Measurements from ENCODE around the gene DTL. TPM values are rescaled to one million over a fixed set of nuclear protein-coding genes. Genes with fewer than 3 reads are reported as not detected.
A peak's percentile ranks its signal among the peaks of the same experiment; 100 is the strongest.

The DTL gene
- total RNA-seq, 1 experiment from 2014 or later, result 26.7 TPM

DNA sequence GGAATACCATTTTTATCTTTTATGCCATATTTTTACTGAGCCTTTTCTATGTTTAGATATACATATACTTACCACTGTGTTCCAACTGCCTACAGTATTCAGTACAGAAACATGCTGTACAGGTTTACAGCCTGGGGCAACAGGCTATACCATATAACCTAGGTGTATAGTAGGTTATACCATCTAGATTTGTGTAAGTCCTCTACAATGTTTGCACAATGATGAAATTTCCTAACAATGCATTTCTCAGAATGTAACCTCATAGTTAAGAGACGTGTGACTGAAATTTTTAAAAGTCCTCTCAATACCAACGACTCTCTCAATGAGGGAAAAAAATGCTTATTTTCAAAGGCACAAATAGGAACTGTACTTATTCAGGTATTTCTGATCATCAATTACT is 21.9 kb upstream of the DTL start:
- no TSS peak for BruUV-seq (replicated peaks)
- no peaks in the 10 kb centered on the region for H3K9me3 ChIP-seq (ENCODE audit: control insufficient read depth, insufficient read depth, low read depth, low read length)
- H3K36me3 ChIP-seq (ENCODE audit: control insufficient read depth, insufficient read depth, low read length), result peaks cover 15% of the 10 kb centered on the region
- no peak overlapping the region for H3K27ac ChIP-seq (ENCODE audit: low read length)
- ChIA-PET CTCF (interaction anchor here (1.1 to 1.2 kb wide), 2 partner anchors 20 to 22 kb away, joined by 3 read pairs; partner anchors contain the start of genes DTL and INTS7), POLR2A (no interaction called here)
- in situ Hi-C loops (cut with HindIII; ENCODE audit: low pct_unique_long_range_greater_than_20kb, low sequenced_read_pairs), result no loop called here
- no peak overlapping the region for H3K4me3 ChIP-seq (ENCODE audit: low read depth in 2 of 2, low read length in 2 of 2)
- no peak for TF ChIP-seq SIN3A (IDR thresholded peaks at IDR 0.05; ENCODE audit: borderline replicate concordance, insufficient read depth, low read depth, low read length)
- TF ChIP-seq, protein P1, sequence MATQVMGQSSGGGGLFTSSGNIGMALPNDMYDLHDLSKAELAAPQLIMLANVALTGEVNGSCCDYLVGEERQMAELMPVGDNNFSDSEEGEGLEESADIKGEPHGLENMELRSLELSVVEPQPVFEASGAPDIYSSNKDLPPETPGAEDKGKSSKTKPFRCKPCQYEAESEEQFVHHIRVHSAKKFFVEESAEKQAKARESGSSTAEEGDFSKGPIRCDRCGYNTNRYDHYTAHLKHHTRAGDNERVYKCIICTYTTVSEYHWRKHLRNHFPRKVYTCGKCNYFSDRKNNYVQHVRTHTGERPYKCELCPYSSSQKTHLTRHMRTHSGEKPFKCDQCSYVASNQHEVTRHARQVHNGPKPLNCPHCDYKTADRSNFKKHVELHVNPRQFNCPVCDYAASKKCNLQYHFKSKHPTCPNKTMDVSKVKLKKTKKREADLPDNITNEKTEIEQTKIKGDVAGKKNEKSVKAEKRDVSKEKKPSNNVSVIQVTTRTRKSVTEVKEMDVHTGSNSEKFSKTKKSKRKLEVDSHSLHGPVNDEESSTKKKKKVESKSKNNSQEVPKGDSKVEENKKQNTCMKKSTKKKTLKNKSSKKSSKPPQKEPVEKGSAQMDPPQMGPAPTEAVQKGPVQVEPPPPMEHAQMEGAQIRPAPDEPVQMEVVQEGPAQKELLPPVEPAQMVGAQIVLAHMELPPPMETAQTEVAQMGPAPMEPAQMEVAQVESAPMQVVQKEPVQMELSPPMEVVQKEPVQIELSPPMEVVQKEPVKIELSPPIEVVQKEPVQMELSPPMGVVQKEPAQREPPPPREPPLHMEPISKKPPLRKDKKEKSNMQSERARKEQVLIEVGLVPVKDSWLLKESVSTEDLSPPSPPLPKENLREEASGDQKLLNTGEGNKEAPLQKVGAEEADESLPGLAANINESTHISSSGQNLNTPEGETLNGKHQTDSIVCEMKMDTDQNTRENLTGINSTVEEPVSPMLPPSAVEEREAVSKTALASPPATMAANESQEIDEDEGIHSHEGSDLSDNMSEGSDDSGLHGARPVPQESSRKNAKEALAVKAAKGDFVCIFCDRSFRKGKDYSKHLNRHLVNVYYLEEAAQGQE (IDR thresholded peaks at IDR 0.05; ENCODE audit: insufficient read depth in 1 of 2, low read depth in 2 of 2, low read length in 1 of 2), result no peak
- TF ChIP-seq TCF7L2 (IDR thresholded peaks at IDR 0.05; ENCODE audit: low read depth, low read length), result no peak
- TF ChIP-seq POLR2AphosphoS5 (IDR thresholded peaks at IDR 0.05; ENCODE audit: low read depth, low read length), result no peak
- TF ChIP-seq, protein P2, sequence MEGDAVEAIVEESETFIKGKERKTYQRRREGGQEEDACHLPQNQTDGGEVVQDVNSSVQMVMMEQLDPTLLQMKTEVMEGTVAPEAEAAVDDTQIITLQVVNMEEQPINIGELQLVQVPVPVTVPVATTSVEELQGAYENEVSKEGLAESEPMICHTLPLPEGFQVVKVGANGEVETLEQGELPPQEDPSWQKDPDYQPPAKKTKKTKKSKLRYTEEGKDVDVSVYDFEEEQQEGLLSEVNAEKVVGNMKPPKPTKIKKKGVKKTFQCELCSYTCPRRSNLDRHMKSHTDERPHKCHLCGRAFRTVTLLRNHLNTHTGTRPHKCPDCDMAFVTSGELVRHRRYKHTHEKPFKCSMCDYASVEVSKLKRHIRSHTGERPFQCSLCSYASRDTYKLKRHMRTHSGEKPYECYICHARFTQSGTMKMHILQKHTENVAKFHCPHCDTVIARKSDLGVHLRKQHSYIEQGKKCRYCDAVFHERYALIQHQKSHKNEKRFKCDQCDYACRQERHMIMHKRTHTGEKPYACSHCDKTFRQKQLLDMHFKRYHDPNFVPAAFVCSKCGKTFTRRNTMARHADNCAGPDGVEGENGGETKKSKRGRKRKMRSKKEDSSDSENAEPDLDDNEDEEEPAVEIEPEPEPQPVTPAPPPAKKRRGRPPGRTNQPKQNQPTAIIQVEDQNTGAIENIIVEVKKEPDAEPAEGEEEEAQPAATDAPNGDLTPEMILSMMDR (IDR thresholded peaks at IDR 0.05), result no peak
- ATAC-seq, result 0 out of 2 replicates have a peak, but pooled peaks have one; percentile 44
- intact Hi-C loops (cut with micrococcal nuclease; ENCODE audit: unreplicated experiment), result no loop called here
- no peaks in the 10 kb centered on the region for H3K27me3 ChIP-seq (ENCODE audit: control insufficient read depth, insufficient read depth, low read length)
- H3K4me1 ChIP-seq (ENCODE audit: control insufficient read depth, insufficient read depth, low read length), result no peaks in the 10 kb centered on the region
- DNase-seq (ENCODE audit: low read depth, low spot score), result no peak

DNA sequence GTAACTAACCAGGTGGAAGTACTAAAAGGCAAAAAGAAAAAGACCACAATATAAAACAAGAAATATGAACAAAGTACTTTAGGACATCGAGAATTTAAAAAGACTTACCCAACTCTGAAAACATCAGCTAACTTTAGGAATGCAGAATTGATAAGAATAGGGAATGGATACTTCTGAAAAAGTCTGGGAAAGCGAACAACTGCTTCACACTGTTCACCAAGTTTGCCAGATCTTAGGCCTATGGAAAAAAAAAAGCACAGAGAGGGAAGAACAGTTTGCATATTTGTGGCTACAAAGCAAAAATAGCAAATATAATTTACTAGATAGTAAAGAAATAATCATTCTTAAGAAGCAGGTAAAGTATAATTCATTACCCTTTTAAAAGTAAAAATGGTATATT is 14.6 kb upstream of the DTL start:
- Histone ChIP-seq H3K9me3 (ENCODE audit: control insufficient read depth, insufficient read depth, low read depth, low read length) (peaks cover 4% of the 10 kb centered on the region), H3K4me3 (ENCODE audit: low read depth in 2 of 2, low read length in 2 of 2) (no peak overlapping the region), H3K4me1 (ENCODE audit: control insufficient read depth, insufficient read depth, low read length) (no peaks in the 10 kb centered on the region), H3K27ac (ENCODE audit: low read length) (no peak overlapping the region), H3K36me3 (ENCODE audit: control insufficient read depth, insufficient read depth, low read length) (peaks cover 7% of the 10 kb centered on the region), H3K27me3 (ENCODE audit: control insufficient read depth, insufficient read depth, low read length) (no peaks in the 10 kb centered on the region)
- intact Hi-C loops (cut with micrococcal nuclease; ENCODE audit: unreplicated experiment) (no loop called here), in situ Hi-C loops (cut with HindIII; ENCODE audit: low pct_unique_long_range_greater_than_20kb, low sequenced_read_pairs) (no loop called here)
- ATAC-seq (no peak), DNase-seq (ENCODE audit: low read depth, low spot score) (no peak)
- ChIA-PET POLR2A (interaction anchor here (0.6 kb wide), 1 partner anchor 9 kb away, joined by 8 read pairs; no protein-coding TSS in a partner anchor), CTCF (no interaction called here)
- no peak for TF ChIP-seq POLR2AphosphoS5 (IDR thresholded peaks at IDR 0.05; ENCODE audit: low read depth, low read length)
- TF ChIP-seq, protein P2 (IDR thresholded peaks at IDR 0.05), result no peak
- TF ChIP-seq TCF7L2 (IDR thresholded peaks at IDR 0.05; ENCODE audit: low read depth, low read length), result no peak
- no peak for TF ChIP-seq SIN3A (IDR thresholded peaks at IDR 0.05; ENCODE audit: borderline replicate concordance, insufficient read depth, low read depth, low read length)
- TF ChIP-seq, protein P1 (IDR thresholded peaks at IDR 0.05; ENCODE audit: insufficient read depth in 1 of 2, low read depth in 2 of 2, low read length in 1 of 2), result no peak
- BruUV-seq (replicated peaks), result no TSS peak
